Natural killer cell (primary cell): Measurements from ENCODE around the gene OXCT1. TPM values are rescaled to one million over a fixed set of nuclear protein-coding genes. Genes with fewer than 3 reads are reported as not detected.
"Not testable (repeated sequence)": the region's sequence is repeated elsewhere in the genome, so short reads cannot be mapped to it uniquely, and the experiment has no call there.

ENCODE experiments used
- ATAC-seq, 3 donors: fragments of 150-1000 bp in 2 of 3; fragments of 200-7000 bp in 1 of 3; cut with Tn5 transposase; 1 replicate in 1 of 3; 2 replicates in 2 of 3; pipeline ENCODE4 v1.10.0; 2021; ENCODE audit warnings: mild to moderate bottlenecking in 2 of 3, moderate library complexity in 2 of 3
- DNase-seq, 2 donors: peaks; one replicate each; pipeline versions ENCODE4 v3.0.0 to v3.0.0-alpha.2; 2013 to 2021; ENCODE audit warnings: mixed read lengths in 1 of 2
- H3K27ac ChIP-seq: one replicate; pipeline ENCODE4 v1.5.1; 2013; ENCODE audit warnings: mild to moderate bottlenecking, low read length
- H3K27me3 ChIP-seq: one replicate; pipeline ENCODE4 v1.6.1; 2013; ENCODE audit warnings: low read length; ENCODE audit not compliant: control insufficient read depth, insufficient read depth
- H3K36me3 ChIP-seq: one replicate; pipeline ENCODE4 v1.6.1; 2013; ENCODE audit warnings: low read length; ENCODE audit not compliant: control insufficient read depth, insufficient read depth
- H3K4me1 ChIP-seq: one replicate; pipeline ENCODE4 v1.6.1; 2013; ENCODE audit warnings: low read length; ENCODE audit not compliant: control insufficient read depth, insufficient read depth
- H3K4me3 ChIP-seq: one replicate; pipeline ENCODE4 v1.5.1; 2013; ENCODE audit warnings: low read length
- H3K9me3 ChIP-seq: one replicate; pipeline ENCODE4 v1.6.1; 2013; ENCODE audit warnings: low read length; ENCODE audit not compliant: control insufficient read depth, insufficient read depth
- H3K27ac Mint-ChIP-seq, 2 donors: one replicate each; pipeline ENCODE4 v1.8.0; 2022; ENCODE audit warnings: mild to moderate bottlenecking in 2 of 2, mixed read lengths in 2 of 2, moderate library complexity in 1 of 2
- H3K27me3 Mint-ChIP-seq, 2 donors: one replicate each; pipeline ENCODE4 v1.8.0; 2022; ENCODE audit warnings: low read depth in 2 of 2, mixed read lengths in 2 of 2
- H3K36me3 Mint-ChIP-seq: one replicate; pipeline ENCODE4 v1.8.0; 2022; ENCODE audit warnings: mixed read lengths
- H3K4me1 Mint-ChIP-seq, 2 donors: one replicate each; pipeline ENCODE4 v1.8.0; 2022; ENCODE audit warnings: mixed read lengths in 2 of 2
- H3K4me3 Mint-ChIP-seq: one replicate; pipeline ENCODE4 v1.8.0; 2022; ENCODE audit warnings: mild to moderate bottlenecking, moderate library complexity, mixed read lengths
- H3K9me3 Mint-ChIP-seq, 2 donors: one replicate each; pipeline ENCODE4 v1.8.0; 2022; ENCODE audit warnings: mixed read lengths in 2 of 2
- CTCF ChIP-seq: fragments of 200-600 bp; IDR thresholded peaks from one replicate; pipeline ENCODE4 v1.8.0; 2022; ENCODE audit warnings: antibody characterized with exemption
- WGBS: methylation state at CpG from one replicate; pipeline ENCODE4 v1.1.7; 2013; ENCODE audit warnings: missing lambda C conversion rate; ENCODE audit not compliant: insufficient coverage; 5-methylcytosine and 5-hydroxymethylcytosine counted together
- intact Hi-C: fragments of 100-400 bp; cut with micrococcal nuclease; formaldehyde crosslinking; loops from one replicate; pipeline ENCODE4 v1.14.2; 2022
- total RNA-seq, 4 donors: library from RNA; stranded (reverse); fragments of 120-200 nt in 1 of 4; gene quantifications; one replicate each; pipeline versions ENCODE4 v1.2.3 to v1.2.4, GENCODE V29; 2013 to 2022

OXCT1 gene
- total RNA-seq, 3 donors from 2014 or later (not counting 1 experiment from before 2014, with no cell fraction given): 17.1 to 19.9 (median 18.0) TPM

GRCh38 chr5:41716382-41716781 lies 153.8 kb downstream of the OXCT1 start:
- intact Hi-C loops: no loop called here
- H3K9me3 ChIP-seq: no peaks in the 10 kb centered on the region
- DNase-seq (no peak), ATAC-seq (no peak)
- H3K36me3 ChIP-seq: no peaks in the 10 kb centered on the region
- 82% methylated on average over 2 of the region's 2 CpGs for WGBS
- no peak for TF ChIP-seq CTCF
- peaks cover 0 to 6% of the 10 kb centered on the region in 2 donors for H3K27me3 Mint-ChIP-seq
- H3K27me3 ChIP-seq: no peaks in the 10 kb centered on the region
- H3K27ac Mint-ChIP-seq: no peak overlapping the region
- no peak overlapping the region for H3K27ac ChIP-seq
- H3K4me3 ChIP-seq: no peak overlapping the region
- no peaks in the 10 kb centered on the region for H3K4me1 Mint-ChIP-seq
- peaks cover 4 to 14% of the 10 kb centered on the region in 2 donors for H3K9me3 Mint-ChIP-seq
- peaks cover 14% of the 10 kb centered on the region for H3K36me3 Mint-ChIP-seq
- no peak overlapping the region for H3K4me3 Mint-ChIP-seq
- no peaks in the 10 kb centered on the region for H3K4me1 ChIP-seq

- H3K36me3 ChIP-seq, H3K4me1 Mint-ChIP-seq, ATAC-seq, H3K4me3 ChIP-seq, DNase-seq, H3K4me3 Mint-ChIP-seq, H3K27me3 ChIP-seq, H3K4me1 ChIP-seq, H3K9me3 ChIP-seq, H3K27ac ChIP-seq, H3K27me3 Mint-ChIP-seq, H3K27ac Mint-ChIP-seq, intact Hi-C loops: not testable (repeated sequence)
- Mint-ChIP-seq H3K9me3 (peaks cover 5 to 14% of the 10 kb centered on the region in 2 donors), H3K36me3 (peaks cover 14% of the 10 kb centered on the region)
These were observed 155.8 kb downstream of the OXCT1 start for GRCh38 chr5:41714446-41714845.

GRCh38 chr5:41708604-41708940 lies 161.7 kb downstream of the OXCT1 start:
- Histone ChIP-seq H3K36me3 (no peaks in the 10 kb centered on the region), H3K4me3 (no peak overlapping the region), H3K27me3 (no peaks in the 10 kb centered on the region), H3K9me3 (peaks cover 5% of the 10 kb centered on the region), H3K27ac (no peak overlapping the region), H3K4me1 (no peaks in the 10 kb centered on the region)
- no peaks in the 10 kb centered on the region for H3K4me1 Mint-ChIP-seq
- 90% methylated on average over 2 of the region's 2 CpGs for WGBS
- no peak overlapping the region for H3K27ac Mint-ChIP-seq
- peaks cover 0 to 2% of the 10 kb centered on the region in 2 donors for H3K27me3 Mint-ChIP-seq
- TF ChIP-seq CTCF: no peak
- DNase-seq (no peak), ATAC-seq (no peak)
- H3K9me3 Mint-ChIP-seq: peaks cover 10 to 16% of the 10 kb centered on the region in 2 donors
- peaks cover 5% of the 10 kb centered on the region for H3K36me3 Mint-ChIP-seq
- H3K4me3 Mint-ChIP-seq: no peak overlapping the region
- intact Hi-C loops: no loop called here

- Histone ChIP-seq H3K36me3 (no peaks in the 10 kb centered on the region), H3K27ac (no peak overlapping the region), H3K27me3 (no peaks in the 10 kb centered on the region), H3K4me1 (no peaks in the 10 kb centered on the region), H3K9me3 (peaks cover 5% of the 10 kb centered on the region), H3K4me3 (no peak overlapping the region)
- Mint-ChIP-seq H3K4me3 (no peak overlapping the region), H3K27ac (no peak overlapping the region), H3K36me3 (no peaks in the 10 kb centered on the region), H3K27me3 (peaks cover 0 to 2% of the 10 kb centered on the region in 2 donors), H3K9me3 (peaks cover 10 to 11% of the 10 kb centered on the region in 2 donors), H3K4me1 (no peaks in the 10 kb centered on the region)
- DNase-seq (no peak), ATAC-seq (peak in 1 of 3 donors; percentile 30)
- intact Hi-C loops: no loop called here
- no peak for TF ChIP-seq CTCF
- 64% methylated on average over 4 of the region's 4 CpGs for WGBS
These were observed 162.2 kb downstream of the OXCT1 start for GRCh38 chr5:41707853-41708603.
